Measurements from ENCODE around the gene COMMD4.
"Not testable (repeated sequence)": the region's sequence is repeated elsewhere in the genome, so short reads cannot be mapped to it uniquely, and the experiment has no call there.

The COMMD4 gene

DNA sequence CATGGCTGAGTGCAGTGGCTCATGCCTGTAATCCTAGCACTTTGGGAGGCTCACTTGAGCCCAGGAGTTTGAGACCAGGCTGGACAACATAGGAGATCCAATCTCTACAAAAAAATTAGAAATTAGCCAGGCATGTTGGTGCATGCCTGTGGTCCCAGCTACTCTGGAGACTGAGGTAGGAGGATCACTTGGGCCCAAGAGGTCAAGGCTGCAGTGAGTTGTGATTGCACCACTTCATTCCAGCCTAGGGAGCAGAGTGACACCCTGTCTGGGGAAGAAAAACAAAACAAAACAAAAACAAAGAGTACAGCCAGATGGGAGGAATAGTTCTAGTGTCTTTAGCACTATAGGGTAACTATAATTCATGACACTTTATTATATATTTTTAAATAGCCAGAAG, 26.2 kb upstream of the COMMD4 start:
- no peaks in the 10 kb centered on the region for H3K36me3 ChIP-seq (ENCODE audit: low read length)
- H4K20me1 ChIP-seq (ENCODE audit: low read depth, low read length) = no peaks in the 10 kb centered on the region; the same call in 1 of the 2 replicates
- no peak overlapping the region for H3K4me3 ChIP-seq (ENCODE audit: insufficient read depth, low read length, poor library complexity, severe bottlenecking)
- H3K79me2 ChIP-seq (ENCODE audit: insufficient read depth, low read length) = no peaks in the 10 kb centered on the region
- TF ChIP-seq CTCF (IDR thresholded peaks at IDR 0.05; ENCODE audit: insufficient read depth, low read length, poor library complexity, severe bottlenecking) (no peak), EZH2phosphoT487 (conservative IDR thresholded peaks at IDR 0.05; ENCODE audit: low read length) (no peak)
- H3K9ac ChIP-seq (ENCODE audit: low read length) = no peak overlapping the region
- H3K27ac ChIP-seq (ENCODE audit: low read depth, low read length) = no peak overlapping the region
- no peak overlapping the region for H2AFZ ChIP-seq (ENCODE audit: low read depth, low read length, severe bottlenecking)
- H3K27me3 ChIP-seq (ENCODE audit: low read length) = no peaks in the 10 kb centered on the region
- H3K4me2 ChIP-seq (ENCODE audit: low read depth, low read length, poor library complexity, severe bottlenecking) = no peak overlapping the region
- H3F3A ChIP-seq (ENCODE audit: insufficient read depth) = no peaks in the 10 kb centered on the region
- no peaks in the 10 kb centered on the region for H3K9me2 ChIP-seq (replicated peaks; ENCODE audit: insufficient read depth, low read length)
- no peaks in the 10 kb centered on the region for H3K9me3 ChIP-seq (ENCODE audit: insufficient read depth, low read length)

GRCh38 chr15:75312548-75312947, 23.3 kb upstream of the COMMD4 start:
- not testable (repeated sequence) for H3K4me2 ChIP-seq (ENCODE audit: low read depth, low read length, poor library complexity, severe bottlenecking); H3K9ac ChIP-seq (ENCODE audit: low read length); H2AFZ ChIP-seq (ENCODE audit: low read depth, low read length, severe bottlenecking); H4K20me1 ChIP-seq (ENCODE audit: low read depth, low read length); H3K27me3 ChIP-seq (ENCODE audit: low read length); H3K27ac ChIP-seq (ENCODE audit: low read depth, low read length); H3K9me2 ChIP-seq (replicated peaks; ENCODE audit: insufficient read depth, low read length); H3K36me3 ChIP-seq (ENCODE audit: low read length); H3K4me3 ChIP-seq (ENCODE audit: insufficient read depth, low read length, poor library complexity, severe bottlenecking); H3K9me3 ChIP-seq (ENCODE audit: insufficient read depth, low read length); H3F3A ChIP-seq (ENCODE audit: insufficient read depth); H3K79me2 ChIP-seq (ENCODE audit: insufficient read depth, low read length)

DNA sequence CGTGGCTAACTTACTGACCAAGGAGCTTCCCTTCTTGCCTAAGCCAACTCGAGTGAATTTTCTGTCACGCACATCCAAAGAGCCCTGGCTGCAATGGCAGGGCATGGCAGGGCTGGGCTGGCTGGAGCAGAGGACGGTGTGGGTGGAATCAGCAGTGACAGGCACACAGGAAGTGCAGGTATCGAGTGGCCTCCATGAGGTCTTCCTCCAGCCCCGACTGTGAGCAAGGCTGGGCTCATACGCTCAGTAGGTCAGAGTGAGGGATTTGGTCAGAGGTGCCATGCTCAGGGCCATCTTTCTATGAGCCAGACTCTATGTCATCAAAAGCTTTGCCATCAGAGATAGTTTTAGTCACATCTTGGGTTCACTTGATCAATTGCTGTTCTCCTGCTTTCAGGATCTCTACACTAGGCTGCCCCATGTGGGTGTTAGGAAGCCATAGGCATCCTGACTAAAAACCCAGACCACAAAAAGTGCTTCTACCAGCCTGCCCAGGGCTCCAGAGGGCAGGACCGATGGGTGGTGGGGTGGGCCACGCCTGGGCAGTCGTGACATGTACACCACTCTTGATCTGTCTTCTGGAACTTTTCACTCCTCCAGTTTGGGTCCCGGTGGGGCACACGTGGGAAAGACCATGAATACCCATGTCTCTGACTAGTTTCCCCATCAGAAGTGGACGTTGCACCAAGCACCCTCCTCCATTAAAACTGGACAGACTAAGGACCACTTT, 22.6 kb upstream of the COMMD4 start:
- no peak overlapping the region for H2AFZ ChIP-seq (ENCODE audit: low read depth, low read length, severe bottlenecking)
- no peaks in the 10 kb centered on the region for H3K36me3 ChIP-seq (ENCODE audit: low read length)
- H3K9me2 ChIP-seq (replicated peaks; ENCODE audit: insufficient read depth, low read length) = no peaks in the 10 kb centered on the region
- TF ChIP-seq EZH2phosphoT487 (conservative IDR thresholded peaks at IDR 0.05; ENCODE audit: low read length) = no peak
- no peak for TF ChIP-seq CTCF (IDR thresholded peaks at IDR 0.05; ENCODE audit: insufficient read depth, low read length, poor library complexity, severe bottlenecking)
- H3K79me2 ChIP-seq (ENCODE audit: insufficient read depth, low read length) = no peaks in the 10 kb centered on the region
- no peaks in the 10 kb centered on the region for H3K9me3 ChIP-seq (ENCODE audit: insufficient read depth, low read length)
- H3K27ac ChIP-seq (ENCODE audit: low read depth, low read length) = no peak overlapping the region
- H3K4me2 ChIP-seq (ENCODE audit: low read depth, low read length, poor library complexity, severe bottlenecking) = no peak overlapping the region
- no peaks in the 10 kb centered on the region for H3F3A ChIP-seq (ENCODE audit: insufficient read depth)
- no peaks in the 10 kb centered on the region for H4K20me1 ChIP-seq (ENCODE audit: low read depth, low read length)
- no peaks in the 10 kb centered on the region for H3K27me3 ChIP-seq (ENCODE audit: low read length)
- H3K9ac ChIP-seq (ENCODE audit: low read length) = no peak overlapping the region
- no peak overlapping the region for H3K4me3 ChIP-seq (ENCODE audit: insufficient read depth, low read length, poor library complexity, severe bottlenecking)

- TF ChIP-seq EZH2phosphoT487 (conservative IDR thresholded peaks at IDR 0.05; ENCODE audit: low read length) = no peak
- no peak overlapping the region for H3K9ac ChIP-seq (ENCODE audit: low read length)
- no peaks in the 10 kb centered on the region for H3K9me3 ChIP-seq (ENCODE audit: insufficient read depth, low read length)
- no peaks in the 10 kb centered on the region for H3K79me2 ChIP-seq (ENCODE audit: insufficient read depth, low read length)
- H3K27ac ChIP-seq (ENCODE audit: low read depth, low read length) = no peak overlapping the region
- no peak overlapping the region for H3K4me3 ChIP-seq (ENCODE audit: insufficient read depth, low read length, poor library complexity, severe bottlenecking)
- no peaks in the 10 kb centered on the region for H3K27me3 ChIP-seq (ENCODE audit: low read length)
- no peaks in the 10 kb centered on the region for H3K9me2 ChIP-seq (replicated peaks; ENCODE audit: insufficient read depth, low read length)
- H3F3A ChIP-seq (ENCODE audit: insufficient read depth) = no peaks in the 10 kb centered on the region
- H3K4me2 ChIP-seq (ENCODE audit: low read depth, low read length, poor library complexity, severe bottlenecking) = no peak overlapping the region
- H2AFZ ChIP-seq (ENCODE audit: low read depth, low read length, severe bottlenecking) = no peak overlapping the region
- H4K20me1 ChIP-seq (ENCODE audit: low read depth, low read length) = no peaks in the 10 kb centered on the region
- H3K36me3 ChIP-seq (ENCODE audit: low read length) = no peaks in the 10 kb centered on the region
Measured at GRCh38 chr15:75314552-75315290, 21.1 kb upstream of the COMMD4 start.

GRCh38 chr15:75319231-75319897, 16.5 kb upstream of the COMMD4 start:
- H3K4me2 ChIP-seq (ENCODE audit: low read depth, low read length, poor library complexity, severe bottlenecking); H3K9me3 ChIP-seq (ENCODE audit: insufficient read depth, low read length); H3K79me2 ChIP-seq (ENCODE audit: insufficient read depth, low read length); H3K27me3 ChIP-seq (ENCODE audit: low read length); H3K9me2 ChIP-seq (replicated peaks; ENCODE audit: insufficient read depth, low read length); H3K36me3 ChIP-seq (ENCODE audit: low read length); H3K4me3 ChIP-seq (ENCODE audit: insufficient read depth, low read length, poor library complexity, severe bottlenecking); H4K20me1 ChIP-seq (ENCODE audit: low read depth, low read length); H3F3A ChIP-seq (ENCODE audit: insufficient read depth); H3K9ac ChIP-seq (ENCODE audit: low read length); H2AFZ ChIP-seq (ENCODE audit: low read depth, low read length, severe bottlenecking); H3K27ac ChIP-seq (ENCODE audit: low read depth, low read length): not testable (repeated sequence)
